Stimulated activated CD8-positive, alpha-beta memory T cell treated with anti-CD3 and anti-CD28 coated beads, Interleukin-7, amount 100 ng/mL, for 1 hour (primary cell): ENCODE measurements around the gene RGS7.
"Not testable (repeated sequence)": the region's sequence is repeated elsewhere in the genome, so short reads cannot be mapped to it uniquely, and the experiment has no call there.

Source experiments
- DNase-seq, 2 donors: peaks; one replicate each; pipeline ENCODE4 v3.0.0-alpha.2; 2020; ENCODE audit warnings: low read depth in 2 of 2

RGS7 gene

GRCh38 chr1:241272828-241273227 lies 84.2 kb downstream of the RGS7 start:
- DNase-seq = no peak

- no peak for DNase-seq
Measured at GRCh38 chr1:241271427-241271826, 85.6 kb downstream of the RGS7 start.

GRCh38 chr1:241270016-241270415 lies 87.0 kb downstream of the RGS7 start:
- DNase-seq = no peak

GRCh38 chr1:241269116-241269515 lies 87.9 kb downstream of the RGS7 start:
- DNase-seq = no peak

GRCh38 chr1:241266121-241266520 lies 90.9 kb downstream of the RGS7 start:
- no peak for DNase-seq

- DNase-seq = no peak
Measured at GRCh38 chr1:241265428-241265827, 91.6 kb downstream of the RGS7 start.

GRCh38 chr1:241263346-241263745 lies 93.7 kb downstream of the RGS7 start:
- no peak for DNase-seq

GRCh38 chr1:241253471-241253870 lies 103.5 kb downstream of the RGS7 start:
- DNase-seq = no peak

GRCh38 chr1:241250465-241250864 lies 106.5 kb downstream of the RGS7 start:
- DNase-seq = no peak

GRCh38 chr1:241240069-241240468 lies 116.9 kb downstream of the RGS7 start:
- DNase-seq = no peak

- no peak for DNase-seq
Measured at GRCh38 chr1:241237873-241238272, 119.1 kb downstream of the RGS7 start.

GRCh38 chr1:241235256-241235897 lies 121.6 kb downstream of the RGS7 start:
- DNase-seq = no peak

- no peak for DNase-seq
Measured at GRCh38 chr1:241229711-241230110, 127.3 kb downstream of the RGS7 start.

GRCh38 chr1:241229216-241229615 lies 127.8 kb downstream of the RGS7 start:
- DNase-seq = no peak

GRCh38 chr1:241228339-241228738 lies 128.7 kb downstream of the RGS7 start:
- DNase-seq = no peak

- DNase-seq = no peak
Measured at GRCh38 chr1:241225741-241226140, 131.3 kb downstream of the RGS7 start.

- not testable (repeated sequence) for DNase-seq
Measured at GRCh38 chr1:241224189-241224588, 132.8 kb downstream of the RGS7 start.

- DNase-seq = not testable (repeated sequence)
Measured at GRCh38 chr1:241222813-241223212, 134.2 kb downstream of the RGS7 start.

- no peak for DNase-seq
Measured at GRCh38 chr1:241221319-241221718, 135.7 kb downstream of the RGS7 start.

GRCh38 chr1:241220913-241221312 lies 136.1 kb downstream of the RGS7 start:
- DNase-seq = not testable (repeated sequence)

- DNase-seq = no peak
Measured at GRCh38 chr1:241219449-241219848, 137.6 kb downstream of the RGS7 start.

- DNase-seq = no peak
Measured at GRCh38 chr1:241217516-241217915, 139.5 kb downstream of the RGS7 start.

GRCh38 chr1:241215683-241216082 lies 141.3 kb downstream of the RGS7 start:
- DNase-seq = no peak

- no peak for DNase-seq
Measured at GRCh38 chr1:241215203-241215602, 141.8 kb downstream of the RGS7 start.
